Measurements from ENCODE around the gene TMEM132C. TPM values are rescaled to one million over a fixed set of nuclear protein-coding genes. Genes with fewer than 3 reads are reported as not detected.

Gene TMEM132C
- total RNA-seq, 4 donors from 2014 or later = 1.2 to 3.8 (median 2.3) TPM

DNA sequence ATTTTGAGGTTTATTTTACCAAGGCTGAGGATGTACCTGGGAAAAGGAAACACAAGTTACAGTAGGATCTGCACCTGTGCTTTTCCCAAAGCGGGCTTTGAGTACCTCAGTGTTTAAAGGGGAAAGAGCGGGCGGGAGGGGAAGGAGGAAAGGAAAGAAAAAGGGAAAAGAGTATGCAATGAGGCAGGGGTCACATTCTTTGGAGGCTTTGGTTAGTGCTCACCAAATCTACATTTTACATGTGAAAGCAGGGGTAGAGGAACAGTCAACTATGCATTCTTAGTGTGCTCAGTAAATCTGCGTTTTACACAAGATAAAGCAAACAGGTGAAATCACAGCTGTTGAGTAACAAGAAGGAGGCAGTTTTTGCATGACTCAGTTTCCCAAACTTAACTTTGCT is 242.2 kb downstream of the TMEM132C start:
- DNase-seq (ENCODE audit: low spot score in 2 of 2) = no peak
- H3K4me1 ChIP-seq = no peaks in the 10 kb centered on the region
- WGBS = 92% methylated on average over 4 of the region's 4 CpGs
- no peak overlapping the region for H3K27ac ChIP-seq
- H3K9me3 ChIP-seq = peaks cover 10% of the 10 kb centered on the region
- no peaks in the 10 kb centered on the region for H3K36me3 ChIP-seq
- TF ChIP-seq EP300 (IDR thresholded peaks at IDR 0.05) (no peak), POLR2AphosphoS5 (IDR thresholded peaks at IDR 0.05) (no peak)
- TF ChIP-seq, protein P1, sequence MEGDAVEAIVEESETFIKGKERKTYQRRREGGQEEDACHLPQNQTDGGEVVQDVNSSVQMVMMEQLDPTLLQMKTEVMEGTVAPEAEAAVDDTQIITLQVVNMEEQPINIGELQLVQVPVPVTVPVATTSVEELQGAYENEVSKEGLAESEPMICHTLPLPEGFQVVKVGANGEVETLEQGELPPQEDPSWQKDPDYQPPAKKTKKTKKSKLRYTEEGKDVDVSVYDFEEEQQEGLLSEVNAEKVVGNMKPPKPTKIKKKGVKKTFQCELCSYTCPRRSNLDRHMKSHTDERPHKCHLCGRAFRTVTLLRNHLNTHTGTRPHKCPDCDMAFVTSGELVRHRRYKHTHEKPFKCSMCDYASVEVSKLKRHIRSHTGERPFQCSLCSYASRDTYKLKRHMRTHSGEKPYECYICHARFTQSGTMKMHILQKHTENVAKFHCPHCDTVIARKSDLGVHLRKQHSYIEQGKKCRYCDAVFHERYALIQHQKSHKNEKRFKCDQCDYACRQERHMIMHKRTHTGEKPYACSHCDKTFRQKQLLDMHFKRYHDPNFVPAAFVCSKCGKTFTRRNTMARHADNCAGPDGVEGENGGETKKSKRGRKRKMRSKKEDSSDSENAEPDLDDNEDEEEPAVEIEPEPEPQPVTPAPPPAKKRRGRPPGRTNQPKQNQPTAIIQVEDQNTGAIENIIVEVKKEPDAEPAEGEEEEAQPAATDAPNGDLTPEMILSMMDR (IDR thresholded peaks at IDR 0.05) = no peak
- H3K27me3 ChIP-seq = no peaks in the 10 kb centered on the region
- H3K4me3 ChIP-seq = no peak overlapping the region

DNA sequence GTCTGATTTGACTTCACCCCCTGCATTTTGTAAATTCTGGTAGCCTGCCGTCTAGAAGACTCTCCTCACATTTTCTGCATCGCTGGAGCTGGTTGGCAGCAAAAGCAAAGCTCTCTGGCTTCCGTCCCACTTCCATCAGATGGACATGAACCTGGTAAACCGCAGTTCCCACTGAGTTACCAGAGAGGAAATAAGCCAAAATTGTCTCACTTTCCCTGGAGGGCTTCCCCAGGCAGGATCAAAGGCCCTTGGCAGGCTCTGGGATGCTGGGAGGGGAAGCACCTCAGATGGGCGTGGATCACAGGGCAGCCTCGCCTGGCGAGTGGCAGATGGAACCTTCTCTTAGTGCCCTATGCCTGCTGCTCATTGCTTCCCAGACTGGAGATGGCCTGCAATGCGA is 243.5 kb downstream of the TMEM132C start:
- Histone ChIP-seq H3K4me1 (no peaks in the 10 kb centered on the region), H3K27ac (no peak overlapping the region), H3K4me3 (no peak overlapping the region), H3K36me3 (no peaks in the 10 kb centered on the region), H3K9me3 (peaks cover 4% of the 10 kb centered on the region), H3K27me3 (no peaks in the 10 kb centered on the region)
- no peak for DNase-seq (ENCODE audit: low spot score in 2 of 2)
- TF ChIP-seq, protein P1 (IDR thresholded peaks at IDR 0.05) = no peak
- WGBS = 80% methylated on average over 8 of the region's 8 CpGs

DNA sequence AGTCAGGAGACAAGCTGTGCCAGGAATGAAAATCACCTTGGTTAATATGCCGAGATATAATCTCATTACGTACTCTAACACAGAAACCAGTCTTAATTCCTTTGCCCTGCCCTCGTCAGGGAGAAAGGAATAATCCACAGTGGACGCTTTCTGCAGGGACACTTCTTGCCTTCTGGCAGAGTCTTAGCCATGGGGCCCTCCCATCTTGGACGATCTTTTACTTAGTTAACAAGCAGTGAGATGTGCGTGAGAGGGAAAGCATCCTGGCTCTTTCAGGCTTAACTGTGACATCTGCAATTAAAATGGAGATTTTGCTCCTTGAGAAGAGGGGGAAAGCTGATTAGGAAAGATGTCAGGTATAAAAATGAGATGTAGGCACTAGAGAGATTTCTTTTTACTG is 246.4 kb downstream of the TMEM132C start:
- no peak for DNase-seq (ENCODE audit: low spot score in 2 of 2)
- 54% methylated on average over 6 of the region's 6 CpGs for WGBS
- H3K4me1 ChIP-seq = no peaks in the 10 kb centered on the region

DNA sequence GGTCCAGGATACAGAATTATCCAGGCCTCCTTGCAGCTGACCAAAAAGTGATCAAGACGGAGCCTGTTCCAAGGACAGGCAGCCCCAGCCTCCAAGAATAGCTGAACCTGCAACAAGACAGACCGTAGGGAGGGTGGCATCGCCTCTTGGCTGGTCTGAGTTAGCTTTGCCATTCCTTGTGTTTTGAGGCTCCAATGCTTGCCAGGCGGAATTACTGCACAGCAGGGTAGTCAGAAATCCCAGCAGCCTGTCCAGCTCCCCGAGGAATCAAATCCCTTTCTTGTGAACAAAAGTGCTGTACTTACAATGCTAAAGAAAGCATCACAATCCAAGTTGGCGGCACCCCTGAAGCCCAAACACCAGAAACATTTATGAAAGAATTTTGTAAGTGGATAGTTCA is 246.9 kb downstream of the TMEM132C start:
- no peak for DNase-seq (ENCODE audit: low spot score in 2 of 2)
- 57% methylated on average over 6 of the region's 6 CpGs for WGBS
- no peak overlapping the region for H3K27ac ChIP-seq
- no peaks in the 10 kb centered on the region for H3K36me3 ChIP-seq
- H3K27me3 ChIP-seq = no peaks in the 10 kb centered on the region
- no peak overlapping the region for H3K4me3 ChIP-seq
- H3K9me3 ChIP-seq = peaks cover 4% of the 10 kb centered on the region
- no peaks in the 10 kb centered on the region for H3K4me1 ChIP-seq
- TF ChIP-seq EP300 (IDR thresholded peaks at IDR 0.05) (no peak), POLR2AphosphoS5 (IDR thresholded peaks at IDR 0.05) (no peak), POLR2A (IDR thresholded peaks at IDR 0.05) (no peak)
- TF ChIP-seq, protein P1 (IDR thresholded peaks at IDR 0.05) = no peak

More for the DNA sequence above, 246.4 kb downstream of the TMEM132C start:
- TF ChIP-seq, protein P1 (IDR thresholded peaks at IDR 0.05) = no peak
- H3K4me3 ChIP-seq = no peak overlapping the region
- peaks cover 4% of the 10 kb centered on the region for H3K9me3 ChIP-seq
- H3K36me3 ChIP-seq = no peaks in the 10 kb centered on the region
- no peak overlapping the region for H3K27ac ChIP-seq
- no peaks in the 10 kb centered on the region for H3K27me3 ChIP-seq

DNA sequence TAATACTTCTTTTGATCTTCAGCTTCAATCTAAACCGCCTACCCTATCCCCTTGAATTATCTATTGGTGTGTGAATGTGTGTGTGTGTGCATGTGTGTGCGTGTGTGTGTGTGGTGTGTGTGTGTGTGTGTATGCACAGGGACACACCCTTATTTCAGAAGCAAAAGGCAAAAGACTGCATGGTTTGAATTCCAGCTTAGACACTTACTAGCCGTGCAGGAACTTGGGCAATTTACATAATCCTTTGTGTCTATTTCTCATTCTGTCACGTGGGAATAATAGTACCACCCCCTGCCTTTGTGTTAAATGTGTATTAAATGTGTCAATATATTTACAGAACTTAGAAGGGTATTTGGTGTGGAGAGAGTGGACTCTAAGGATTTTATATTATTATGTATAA is 251.7 kb downstream of the TMEM132C start:
- Histone ChIP-seq H3K27me3 (no peaks in the 10 kb centered on the region), H3K4me3 (no peak overlapping the region), H3K4me1 (no peaks in the 10 kb centered on the region), H3K36me3 (no peaks in the 10 kb centered on the region), H3K27ac (no peak overlapping the region), H3K9me3 (peaks cover 4% of the 10 kb centered on the region)
- WGBS = 66% methylated on average over 4 of the region's 4 CpGs
- TF ChIP-seq EP300 (IDR thresholded peaks at IDR 0.05) (no peak), POLR2A (IDR thresholded peaks at IDR 0.05) (no peak), POLR2AphosphoS5 (IDR thresholded peaks at IDR 0.05) (no peak)
- TF ChIP-seq, protein P1 (IDR thresholded peaks at IDR 0.05) = no peak
- no peak for DNase-seq (ENCODE audit: low spot score in 2 of 2)
